K562 (cell line): ENCODE data around the gene PCNX4. TPM values are rescaled to one million over a fixed set of nuclear protein-coding genes. Genes with fewer than 3 reads are reported as not detected.

Source experiments
- ATF1 ChIP-seq, 2 experiments: fragments of 450-650 bp in 1 of 2; IDR thresholded peaks; 2 replicates each; pipeline ENCODE4 v1.6.1; 2016; ENCODE audit warnings: missing compliant biosample characterization in 1 of 2, missing genetic modification characterization in 1 of 2
- ATF7 ChIP-seq: fragments of 450-650 bp; IDR thresholded peaks from 2 replicates; pipeline ENCODE4 v1.7.1; 2014; ENCODE audit warnings: mild to moderate bottlenecking, moderate library complexity
- BRD9 ChIP-seq: fragments of 450-650 bp; IDR thresholded peaks from 2 replicates; pipeline ENCODE4 v1.6.1; 2018; ENCODE audit warnings: low read depth; ENCODE audit not compliant: partially characterized antibody
- CBX1 ChIP-seq: sonication (generic); IDR thresholded peaks from 2 replicates; pipeline ENCODE4 v1.6.1; 2016; ENCODE audit warnings: antibody characterized with exemption, low read depth, mild to moderate bottlenecking
- CEBPG ChIP-seq, 3 experiments: fragments of 200-800 bp in 1 of 3; sonication (Bioruptor generic) in 1 of 3; sonication (generic) in 1 of 3; formaldehyde crosslinking in 1 of 3; IDR thresholded peaks in 2 of 3; conservative IDR thresholded peaks in 1 of 3; 2 replicates each; pipeline versions ENCODE4 v1.6.1 to v1.8.0; 2016 to 2022; ENCODE audit warnings: missing compliant biosample characterization in 2 of 3, missing genetic modification characterization in 2 of 3, mild to moderate bottlenecking in 1 of 3, missing genetic modification reagents in 1 of 3
- CSDE1 ChIP-seq, 2 experiments: fragments of 450-650 bp; IDR thresholded peaks; 2 replicates each; pipeline ENCODE4 v1.6.1; 2016; ENCODE audit warnings: mild to moderate bottlenecking in 1 of 2
- GTF2E2 ChIP-seq: fragments of 200-800 bp; sonication (Bioruptor generic); IDR thresholded peaks from 2 replicates; pipeline ENCODE4 v1.6.1; 2016; ENCODE audit warnings: missing genetic modification characterization, missing compliant biosample characterization
- ILF3 ChIP-seq: fragments of 450-650 bp; IDR thresholded peaks from 2 replicates; pipeline ENCODE4 v1.6.1; 2018; ENCODE audit warnings: antibody characterized with exemption, mild to moderate bottlenecking, moderate library complexity, borderline replicate concordance
- MIER1 ChIP-seq: fragments of 450-650 bp; IDR thresholded peaks from 2 replicates; pipeline ENCODE4 v1.6.1; 2016; ENCODE audit warnings: antibody characterized with exemption, mild to moderate bottlenecking, low read depth
- MNT ChIP-seq, 2 experiments: fragments of 450-650 bp; conservative IDR thresholded peaks; 2 replicates each; pipeline ENCODE4 v1.6.1; 2017; ENCODE audit warnings: mild to moderate bottlenecking in 2 of 2, moderate library complexity in 2 of 2
- NFE2L1 ChIP-seq: fragments of 450-650 bp; IDR thresholded peaks from 2 replicates; pipeline ENCODE4 v1.6.1; 2016; ENCODE audit warnings: missing genetic modification characterization, low read depth, mild to moderate bottlenecking, missing compliant biosample characterization, moderate library complexity, borderline replicate concordance
- NFRKB ChIP-seq: fragments of 450-650 bp; IDR thresholded peaks from 2 replicates; pipeline ENCODE4 v1.6.1; 2016; ENCODE audit warnings: low read depth
- POLR2A ChIP-seq: fragments of 450-650 bp; conservative IDR thresholded peaks from 2 replicates; pipeline ENCODE4 v1.6.1; 2016
- PTRF ChIP-seq: fragments of 450-650 bp; IDR thresholded peaks from 2 replicates; pipeline ENCODE4 v1.6.1; 2016; ENCODE audit warnings: mild to moderate bottlenecking, missing genetic modification characterization, missing compliant biosample characterization
- RAD21 ChIP-seq, 2 experiments: fragments of 250-450 bp in 1 of 2; fragments of 450-650 bp in 1 of 2; sonication (Bioruptor Pico) in 1 of 2; formaldehyde crosslinking in 1 of 2; IDR thresholded peaks in 1 of 2; conservative IDR thresholded peaks in 1 of 2; 2 replicates each; pipeline versions ENCODE4 v1.4.0 to v1.8.0; 2020 to 2022; ENCODE audit warnings: mild to moderate bottlenecking in 2 of 2, moderate library complexity in 1 of 2
- SIN3A ChIP-seq, 2 experiments: fragments of 150-350 bp in 1 of 2; IDR thresholded peaks; 2 replicates each; pipeline ENCODE4 v1.6.1; 2011 to 2016; ENCODE audit warnings: borderline replicate concordance in 2 of 2, low read depth in 2 of 2, low read length in 2 of 2, mild to moderate bottlenecking in 2 of 2, moderate library complexity in 2 of 2; ENCODE audit not compliant: control insufficient read depth in 1 of 2
- SMAD1 ChIP-seq: fragments of 150-350 bp; IDR thresholded peaks from 2 replicates; pipeline ENCODE4 v1.6.1; 2014; ENCODE audit warnings: low read length, low read depth; ENCODE audit not compliant: partially characterized antibody
- SUPT5H ChIP-seq: fragments of 450-650 bp; IDR thresholded peaks from 2 replicates; pipeline ENCODE4 v1.6.1; 2016
- YY1 ChIP-seq, 3 experiments: IDR thresholded peaks; 2 replicates each; pipeline ENCODE4 v1.6.1; 2011; ENCODE audit warnings: low read length in 2 of 3, mild to moderate bottlenecking in 2 of 3, moderate library complexity in 2 of 3, borderline replicate concordance in 1 of 3, control low read depth in 1 of 3, low read depth in 1 of 3; ENCODE audit not compliant: insufficient read depth in 3 of 3, insufficient replicate concordance in 2 of 3, control insufficient read depth in 1 of 3, insufficient read length in 1 of 3; ENCODE audit errors: extremely low read depth in 1 of 3
- ZNF121 ChIP-seq: sonication (generic); formaldehyde crosslinking; conservative IDR thresholded peaks from 2 replicates; pipeline ENCODE4 v1.8.0; 2022; ENCODE audit warnings: missing genetic modification reagents
- ZNF143 ChIP-seq: sonication (generic); formaldehyde crosslinking; IDR thresholded peaks from 2 replicates; pipeline ENCODE4 v1.9.0; 2022; ENCODE audit warnings: mild to moderate bottlenecking, missing genetic modification reagents
- polyA plus RNA-seq, 8 experiments: library from polyadenylated mRNA; depleted of rRNA in 4 of 8; stranded (reverse) in 5 of 8; unstranded in 3 of 8; fragments of >200 nt; fragmentation: Nextera tagmentation in 2 of 8; fragmentation: Illumina TruSeq in 1 of 8; extraction: Ambion mirVana in 2 of 8; extraction: Trizol in 1 of 8; gene quantifications; 2 replicates each; pipeline versions ENCODE4 v1.2.1 to v1.2.3, GENCODE V29; 2011 to 2014; ENCODE audit warnings: inconsistent platforms in 1 of 8, missing spikeins in 1 of 8
- total RNA-seq, 7 experiments: library from RNA; depleted of rRNA in 6 of 7; stranded (reverse); fragments of >200 nt in 6 of 7; fragmentation: Illumina TruSeq in 2 of 7; extraction: Trizol in 2 of 7; gene quantifications; 2 replicates each; pipeline versions ENCODE4 v1.2.1 to v1.2.3, GENCODE V29; 2011 to 2021; ENCODE audit warnings: low replicate concordance in 1 of 7
- TF ChIP-seq, protein P1 (sequence below): fragments of 450-650 bp; IDR thresholded peaks from 2 replicates; pipeline ENCODE4 v1.6.1; 2016; ENCODE audit warnings: mild to moderate bottlenecking

The PCNX4 gene
- total and polyA plus RNA-seq, 9 of the 15 experiments (the other 6 are each of a cell fraction or from before 2014, with no cell fraction given) = 10.0 to 41.2 (median 22.4) TPM

- TF ChIP-seq SMAD1 (peak; percentile 17), ATF7 (peak; percentile 94), GTF2E2 (tag) (0 out of 2 replicates have a peak, but pooled peaks have one; percentile 61), ZNF121 (CRISPR knock-in tag) (no peak), ATF1 (CRISPR knock-in tag; IDR thresholded peaks at IDR 0.05) (no peak), ATF1 (tag; IDR thresholded peaks at IDR 0.05) (peak; percentile 94), CBX1 (peak; percentile 30; the same call in 1 of the 2 replicates), POLR2A (peak; percentile 88), YY1 (IDR thresholded peaks at IDR 0.05; ENCODE audit: borderline replicate concordance in 1 of 3, control insufficient read depth in 1 of 3, extremely low read depth in 1 of 3, insufficient read depth in 3 of 3, insufficient read length in 1 of 3, insufficient replicate concordance in 2 of 3, low read depth in 1 of 3, low read length in 2 of 3) (peak; percentile 61 to 93 (median 87)), MNT (conservative IDR thresholded peaks at IDR 0.05) (peak; percentile 44 to 69; a peak in 2 of 4 replicates), MIER1 (no peak), SUPT5H (peak; percentile 82), ILF3 (no peak), PTRF (tag) (no peak), ZNF143 (CRISPR knock-in tag) (no peak), CEBPG (CRISPR knock-in tag; IDR thresholded peaks at IDR 0.05) (peak; percentile 88), CEBPG (tag; conservative IDR thresholded peaks at IDR 0.05 in 1 of 2, IDR thresholded peaks at IDR 0.05 in 1 of 2) (peak; percentile 60 to 89; a peak in 3 of 4 replicates), NFE2L1 (tag) (no peak), RAD21 (CRISPR knock-in tag; conservative IDR thresholded peaks at IDR 0.05 in 1 of 2, IDR thresholded peaks at IDR 0.05 in 1 of 2) (no peak), NFRKB (peak; percentile 82), SIN3A (IDR thresholded peaks at IDR 0.05; ENCODE audit: borderline replicate concordance in 2 of 2, control insufficient read depth in 1 of 2, low read depth in 2 of 2, low read length in 2 of 2) (peak in 1 of 2 experiments; percentile 59; a peak in 2 of 4 replicates), CSDE1 (IDR thresholded peaks at IDR 0.05) (peak in 1 of 2 experiments; percentile 64; a peak in 1 of 4 replicates), BRD9 (peak; percentile 40)
- TF ChIP-seq, protein P1, sequence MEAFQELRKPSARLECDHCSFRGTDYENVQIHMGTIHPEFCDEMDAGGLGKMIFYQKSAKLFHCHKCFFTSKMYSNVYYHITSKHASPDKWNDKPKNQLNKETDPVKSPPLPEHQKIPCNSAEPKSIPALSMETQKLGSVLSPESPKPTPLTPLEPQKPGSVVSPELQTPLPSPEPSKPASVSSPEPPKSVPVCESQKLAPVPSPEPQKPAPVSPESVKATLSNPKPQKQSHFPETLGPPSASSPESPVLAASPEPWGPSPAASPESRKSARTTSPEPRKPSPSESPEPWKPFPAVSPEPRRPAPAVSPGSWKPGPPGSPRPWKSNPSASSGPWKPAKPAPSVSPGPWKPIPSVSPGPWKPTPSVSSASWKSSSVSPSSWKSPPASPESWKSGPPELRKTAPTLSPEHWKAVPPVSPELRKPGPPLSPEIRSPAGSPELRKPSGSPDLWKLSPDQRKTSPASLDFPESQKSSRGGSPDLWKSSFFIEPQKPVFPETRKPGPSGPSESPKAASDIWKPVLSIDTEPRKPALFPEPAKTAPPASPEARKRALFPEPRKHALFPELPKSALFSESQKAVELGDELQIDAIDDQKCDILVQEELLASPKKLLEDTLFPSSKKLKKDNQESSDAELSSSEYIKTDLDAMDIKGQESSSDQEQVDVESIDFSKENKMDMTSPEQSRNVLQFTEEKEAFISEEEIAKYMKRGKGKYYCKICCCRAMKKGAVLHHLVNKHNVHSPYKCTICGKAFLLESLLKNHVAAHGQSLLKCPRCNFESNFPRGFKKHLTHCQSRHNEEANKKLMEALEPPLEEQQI = no peak
Measured at GRCh38 chr14:60091550-60092525, at the start of gene PCNX4 (continued).
